NCI-H748 (cell line): ENCODE measurements around the gene GPR143.
"Not testable (repeated sequence)": the region's sequence is repeated elsewhere in the genome, so short reads cannot be mapped to it uniquely, and the experiment has no call there.

Source experiments
- DNase-seq: peaks from one replicate; lab custom pipeline; 2025; ENCODE audit not compliant: unreplicated experiment; lab: John Stamatoyannopoulos, UW

GPR143 gene

DNA sequence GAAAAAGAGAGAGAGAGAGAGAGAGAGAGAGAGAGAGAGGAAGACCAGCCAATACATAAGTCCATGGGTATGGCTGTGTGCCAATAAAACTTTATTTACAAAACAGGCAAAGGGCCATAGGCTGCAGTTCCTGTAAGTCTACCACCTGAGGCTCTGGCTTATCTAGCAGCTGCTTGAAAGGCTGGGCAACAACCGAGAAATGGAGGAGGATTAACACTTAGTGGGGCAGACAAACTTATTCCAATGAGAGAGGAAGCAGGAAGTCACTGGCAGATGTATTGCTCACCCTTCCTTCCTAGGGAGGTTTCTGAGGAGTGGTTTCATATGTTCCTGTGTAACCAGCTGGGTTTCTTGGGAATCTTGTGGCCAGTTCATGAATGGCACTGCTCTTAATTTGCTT lies 4.7 kb upstream of the GPR143 start:
- no peak for DNase-seq

DNA sequence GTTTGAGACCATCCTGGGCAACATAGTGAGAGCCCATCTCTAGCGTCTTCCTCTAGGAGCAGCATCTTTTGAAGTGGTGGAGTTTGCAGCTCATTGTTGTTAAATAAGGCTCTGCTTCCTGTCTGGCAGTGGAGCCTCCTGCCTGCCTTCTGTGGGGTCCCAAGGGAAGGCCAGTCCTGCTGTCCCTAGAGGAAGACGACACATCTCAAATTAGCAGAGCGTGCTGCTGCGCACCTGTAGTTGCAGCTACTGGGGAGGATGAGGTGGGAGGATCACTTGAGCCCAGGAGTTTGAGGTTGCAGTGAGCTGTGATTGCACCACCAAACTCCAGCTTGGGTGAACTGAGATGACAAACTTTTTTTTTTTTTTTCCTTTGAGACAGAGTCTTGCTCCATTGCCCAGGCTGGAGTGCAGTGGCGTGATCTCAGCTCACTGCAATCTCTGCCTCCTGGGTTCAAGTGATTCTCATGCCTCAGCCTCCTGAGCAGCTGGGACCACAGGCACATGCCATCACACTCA lies 2.7 kb upstream of the GPR143 start:
- DNase-seq, result not testable (repeated sequence)

DNA sequence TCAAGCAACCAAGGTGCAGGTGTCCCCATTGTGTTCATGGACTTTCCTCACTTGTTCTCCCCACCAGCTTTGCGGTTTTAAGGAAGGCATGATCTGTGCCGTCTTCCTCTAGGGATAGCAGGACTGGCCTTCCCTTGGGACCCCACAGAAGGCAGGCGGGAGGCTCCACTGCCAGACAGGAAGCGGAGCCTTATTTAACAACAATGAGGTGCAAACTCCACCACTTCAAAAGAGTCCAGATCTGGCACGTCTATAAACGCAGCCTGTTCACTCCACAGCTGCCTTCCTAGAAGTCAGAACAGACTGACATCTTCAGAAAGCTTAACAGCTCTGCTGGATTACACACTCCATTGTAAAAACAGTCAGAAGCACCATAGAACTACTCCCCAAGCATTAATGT lies 1.7 kb upstream of the GPR143 start:
- no peak for DNase-seq

DNA sequence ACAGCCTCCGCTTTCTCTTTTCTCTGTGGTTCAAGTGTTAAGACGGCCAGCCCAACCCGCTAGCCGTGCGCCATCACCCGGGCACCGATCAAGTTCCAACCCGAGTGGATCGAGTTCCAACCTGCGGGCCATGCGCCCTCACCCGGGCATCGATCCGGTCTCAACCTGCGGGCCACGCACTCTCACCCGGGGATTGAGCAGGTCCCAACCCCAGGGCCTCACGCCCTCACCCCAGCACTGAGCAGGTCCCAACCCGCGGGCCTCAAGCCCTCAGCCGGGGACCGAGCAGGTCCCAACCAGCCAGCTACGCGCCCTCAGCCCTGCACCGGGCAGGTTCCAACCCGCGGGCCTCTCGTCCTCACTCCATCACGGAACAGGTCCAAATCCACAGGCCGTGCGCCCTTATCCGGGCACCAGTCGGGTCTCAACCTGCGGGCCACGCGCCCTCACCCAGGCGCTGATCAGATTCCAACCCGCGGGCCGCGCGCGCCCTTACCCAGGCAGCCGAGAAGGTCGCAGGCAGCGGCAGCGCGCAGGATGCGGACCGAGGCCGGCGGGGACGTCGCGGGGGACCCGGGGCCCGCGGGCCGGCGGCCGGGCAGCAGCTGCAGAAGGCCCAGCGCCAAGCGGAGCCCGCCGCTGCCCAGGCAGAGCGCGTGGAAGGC lies 443 bp downstream of the GPR143 start:
- DNase-seq, result no peak

- no peak for DNase-seq
Observed at GRCh38 chrX:9759337-9759736, 6.3 kb downstream of the GPR143 start.

- DNase-seq, result no peak
Observed at GRCh38 chrX:9758021-9758638, 7.5 kb downstream of the GPR143 start.

DNA sequence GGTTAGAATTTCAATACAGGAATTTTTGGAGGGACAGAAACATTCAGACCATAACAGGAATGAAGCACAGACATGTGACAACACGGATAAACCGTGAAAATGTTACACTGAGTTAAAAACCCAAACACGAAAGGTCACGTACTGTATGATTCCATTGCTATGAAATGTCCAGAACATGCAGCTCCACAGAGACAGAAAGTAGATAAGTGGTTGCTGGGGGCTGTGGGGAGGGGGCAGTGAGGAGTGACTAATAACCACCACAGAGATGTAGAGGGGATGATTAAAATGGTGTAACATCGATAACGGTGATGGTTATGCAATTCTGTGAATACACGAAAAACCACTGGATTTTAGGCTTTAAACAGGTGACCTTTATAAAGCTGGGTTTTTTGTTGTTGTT lies 8.3 kb downstream of the GPR143 start:
- DNase-seq, result no peak

DNA sequence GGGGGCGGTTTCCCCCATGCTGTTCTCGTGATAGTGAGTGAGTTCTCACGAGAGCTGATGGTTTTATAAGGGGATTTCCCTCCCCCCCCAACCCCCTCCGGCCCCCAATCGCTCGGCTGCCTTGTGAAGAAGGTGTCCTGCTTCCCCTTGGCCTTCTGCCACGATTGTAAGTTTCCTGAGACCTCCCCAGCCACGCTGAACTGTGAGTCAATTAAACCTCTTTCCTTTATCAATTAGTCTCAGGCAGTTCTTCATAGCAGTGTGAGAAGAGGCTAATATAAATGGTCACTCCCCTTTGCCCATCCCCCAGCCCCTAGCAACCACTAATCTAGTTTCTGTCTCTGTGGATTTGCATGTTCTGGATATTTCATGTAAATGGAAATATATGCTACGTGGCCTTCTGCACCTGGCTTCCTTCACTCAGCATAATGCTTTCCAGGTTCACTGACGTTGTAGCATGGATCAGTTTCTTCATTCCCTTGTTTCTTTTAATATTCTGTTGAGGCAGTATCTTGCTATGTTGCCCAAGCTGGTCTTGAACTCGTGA lies 16.4 kb downstream of the GPR143 start:
- no peak for DNase-seq

DNA sequence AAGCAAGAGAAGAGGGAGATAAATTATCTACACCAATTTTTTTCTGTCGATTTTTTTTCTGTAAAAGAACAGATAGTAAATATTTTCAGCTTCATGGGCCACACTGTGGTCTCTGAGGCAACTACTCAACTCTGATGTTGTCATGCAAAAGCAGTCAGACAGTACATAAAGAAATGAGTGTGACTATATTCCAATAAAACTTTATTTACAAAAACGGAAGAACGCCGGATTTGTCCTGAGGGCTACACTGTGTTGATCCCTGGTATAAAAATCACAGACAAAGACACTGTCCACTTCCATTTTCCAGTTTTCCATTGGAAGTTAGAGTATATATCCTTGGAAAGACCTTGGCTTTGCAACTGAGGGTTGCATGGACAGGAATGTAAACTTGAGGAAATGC lies 18.0 kb downstream of the GPR143 start:
- no peak for DNase-seq

- DNase-seq, result no peak
Observed at GRCh38 chrX:9746148-9746888, 19.3 kb downstream of the GPR143 start.

DNA sequence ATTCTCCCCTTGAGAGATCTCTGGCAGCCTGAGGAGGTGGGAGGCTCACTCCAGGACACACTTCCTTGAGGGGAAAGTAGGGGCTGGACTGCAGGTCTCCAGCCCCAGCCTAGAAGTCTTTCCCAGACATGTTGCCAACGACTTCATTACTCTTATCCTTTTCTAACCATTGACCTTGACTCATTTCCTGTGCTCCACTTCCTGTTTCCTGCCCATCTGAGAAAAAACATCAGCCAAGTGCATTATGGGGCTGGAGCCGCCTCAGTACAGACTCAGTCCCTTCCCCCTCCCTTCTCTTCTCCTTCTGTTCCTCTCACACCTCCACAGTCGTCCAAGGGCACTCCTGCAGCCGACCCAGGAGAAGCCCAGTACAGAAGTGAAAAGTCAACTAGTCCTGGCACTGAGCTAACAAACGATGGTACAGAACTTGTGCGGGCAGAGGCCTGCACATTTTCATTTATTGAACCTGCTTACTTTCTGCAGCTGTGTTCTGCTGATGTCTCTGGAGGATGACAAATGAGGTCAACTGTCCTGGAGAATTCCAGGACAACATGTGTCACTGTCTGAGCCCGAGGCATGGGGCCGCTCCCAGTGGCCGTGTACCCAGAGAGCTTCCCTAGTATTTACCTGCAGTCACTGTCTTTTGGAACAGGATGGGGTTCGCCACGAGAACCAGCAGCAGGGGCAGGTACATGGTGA lies 20.1 kb downstream of the GPR143 start:
- DNase-seq, result no peak

- no peak for DNase-seq
Observed at GRCh38 chrX:9739130-9739529, 26.5 kb downstream of the GPR143 start.

DNA sequence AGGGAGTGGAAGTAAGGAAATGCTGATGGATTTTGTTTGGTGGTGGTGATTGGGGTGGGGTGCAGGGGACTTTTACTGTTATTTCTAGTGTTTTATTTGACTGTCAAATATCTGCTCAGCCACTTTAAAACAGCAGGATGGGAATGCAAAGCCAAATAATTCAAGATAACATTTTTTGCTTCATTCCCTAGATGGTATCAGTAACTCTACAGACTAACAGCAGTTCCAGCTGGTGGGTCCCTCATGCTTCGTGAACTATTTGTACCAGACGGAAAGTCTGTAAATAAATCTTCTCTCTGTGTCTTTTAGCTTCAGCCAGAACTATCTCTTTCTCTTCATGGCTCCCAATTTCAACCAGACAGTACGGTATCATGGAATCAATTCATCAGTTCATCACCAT lies 27.5 kb downstream of the GPR143 start:
- no peak for DNase-seq

DNA sequence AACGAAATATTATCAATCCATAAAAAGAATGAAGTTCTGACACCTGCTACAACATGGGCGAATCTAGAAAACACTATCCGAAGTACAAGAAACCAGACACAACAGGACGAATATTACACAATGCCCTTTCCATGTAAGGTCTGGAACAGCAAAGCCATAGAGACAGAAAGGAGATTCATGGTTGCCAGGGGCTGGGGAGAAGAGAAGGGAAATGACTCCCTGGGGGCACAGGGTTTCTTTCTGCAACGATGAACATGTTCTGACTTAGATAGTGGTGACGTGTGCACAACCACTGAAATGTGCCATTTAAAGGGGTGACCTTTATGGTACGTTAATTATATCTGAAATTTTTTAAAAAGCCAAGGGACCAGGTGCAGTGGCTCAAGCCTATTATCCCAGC lies 28.3 kb downstream of the GPR143 start:
- DNase-seq, result peak; percentile 9

GRCh38 chrX:9730752-9731151 lies 34.9 kb downstream of the GPR143 start:
- no peak for DNase-seq

DNA sequence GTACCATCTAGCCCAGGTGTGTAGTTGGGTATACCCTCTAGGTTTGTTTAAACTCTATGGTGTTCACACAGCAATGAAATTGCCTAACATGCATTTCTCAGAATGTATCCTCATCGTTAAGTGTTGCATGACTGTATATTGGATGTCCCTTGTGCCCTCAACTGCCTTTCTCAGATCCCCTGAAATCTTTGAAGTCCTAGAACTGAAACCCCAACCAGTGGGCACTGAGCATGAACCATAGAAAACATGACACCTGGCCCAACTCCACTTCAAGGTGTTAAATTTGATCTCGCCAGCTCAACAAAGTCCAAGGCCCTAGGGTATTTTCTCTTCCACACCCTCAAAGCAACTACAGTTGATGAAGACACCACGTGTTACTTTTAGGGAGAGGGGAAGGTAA lies 35.6 kb downstream of the GPR143 start:
- no peak for DNase-seq

DNA sequence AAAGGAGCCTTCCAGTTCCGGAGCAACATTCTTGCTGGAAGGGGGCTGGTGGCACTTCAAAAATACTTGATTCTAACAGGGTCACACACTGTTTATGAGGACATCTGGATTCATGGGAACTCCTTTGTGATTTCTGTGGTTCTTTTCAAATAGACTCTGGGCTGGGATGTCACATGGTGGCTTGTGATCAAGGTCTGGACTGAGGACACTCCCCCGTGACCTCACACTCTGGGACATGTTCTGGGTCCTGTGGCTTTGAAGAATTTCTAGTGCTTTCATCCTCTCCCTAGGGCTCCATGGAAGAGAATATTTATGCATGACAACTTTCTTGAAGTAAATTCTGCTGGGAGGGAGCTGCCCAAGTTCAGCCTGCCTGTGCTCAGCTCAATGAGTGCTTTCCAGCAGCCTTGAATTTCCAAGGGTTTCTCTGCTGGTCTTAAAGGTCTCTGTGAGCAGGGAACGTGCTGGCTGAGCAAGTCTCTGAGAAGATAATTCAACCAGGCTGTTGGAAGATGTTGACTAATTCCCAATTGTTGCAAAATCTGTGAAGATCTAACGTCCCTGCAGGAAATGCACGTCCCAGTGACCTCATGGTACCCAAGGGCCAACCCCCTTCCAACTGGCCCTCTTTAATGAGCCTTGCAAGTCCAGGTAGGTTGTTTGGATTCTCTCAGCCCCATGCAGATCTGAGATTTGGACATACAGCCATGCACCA lies 36.3 kb downstream of the GPR143 start:
- DNase-seq, result no peak

DNA sequence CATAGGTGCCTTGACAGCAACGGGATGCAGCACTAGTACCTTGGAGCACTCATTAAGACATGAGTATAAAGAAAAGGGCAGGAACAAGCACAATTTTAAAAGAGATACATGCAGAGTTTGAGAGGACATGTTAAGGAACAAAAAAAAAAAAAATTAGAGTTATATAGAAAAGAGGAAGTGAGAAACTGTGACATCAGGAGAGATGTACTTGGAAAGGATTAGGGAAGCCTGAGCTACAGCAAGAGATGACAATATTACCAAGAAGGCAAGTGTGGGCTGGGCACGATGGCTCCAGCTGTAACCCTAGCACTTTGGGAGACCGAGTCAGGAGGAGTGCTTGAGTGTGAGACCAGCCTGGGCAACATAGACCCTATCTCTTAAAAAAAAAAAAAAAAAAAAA lies 37.4 kb downstream of the GPR143 start:
- no peak for DNase-seq

DNA sequence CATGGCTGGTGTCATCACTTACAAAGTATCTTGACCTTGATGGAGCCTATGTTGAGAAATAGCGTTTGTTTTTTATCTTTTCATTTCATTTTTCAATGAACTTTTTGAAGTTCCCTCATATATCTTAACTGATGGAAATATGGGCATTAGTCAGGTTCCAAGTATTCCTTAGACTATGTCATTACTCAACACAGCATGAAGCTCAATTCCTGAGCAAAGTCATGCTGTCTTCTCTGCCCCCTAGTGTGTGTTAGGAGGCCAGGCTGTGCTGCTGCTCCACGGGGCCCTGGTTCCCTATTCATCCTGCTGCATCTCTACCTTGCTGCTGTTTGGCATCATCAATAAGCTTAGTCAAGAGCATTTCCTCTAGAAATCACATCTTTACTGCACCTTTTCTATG lies 40.9 kb downstream of the GPR143 start:
- no peak for DNase-seq

DNA sequence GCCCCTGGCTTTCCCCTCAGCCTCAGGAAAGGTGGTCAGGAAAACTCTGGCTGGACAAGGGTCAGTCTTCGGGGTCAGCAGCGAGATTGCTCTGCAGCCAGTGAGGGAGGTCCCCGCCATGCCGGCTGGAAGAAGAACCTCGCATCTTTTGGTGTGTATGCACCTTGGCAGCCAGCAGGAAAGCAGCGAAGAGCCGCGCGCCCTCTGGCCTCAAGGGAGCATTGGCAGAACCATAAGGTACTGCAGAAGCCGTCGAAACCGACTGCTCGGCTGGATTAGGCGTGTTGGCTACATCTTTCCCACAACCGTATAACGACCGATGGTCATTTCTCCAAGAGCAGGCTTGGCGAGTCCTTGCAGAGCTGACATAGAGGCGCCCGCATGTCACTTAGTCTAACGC lies 48.3 kb downstream of the GPR143 start:
- no peak for DNase-seq

GRCh38 chrX:9710332-9710731 lies 55.3 kb downstream of the GPR143 start:
- no peak for DNase-seq
